K562 (cell line): ENCODE data around the gene RIIAD1. TPM values are rescaled to one million over a fixed set of nuclear protein-coding genes. Genes with fewer than 3 reads are reported as not detected.

Experiments
- CBFA2T2 ChIP-seq: fragments of 450-650 bp; conservative IDR thresholded peaks from 2 replicates; pipeline ENCODE4 v1.6.1; 2017; ENCODE audit warnings: mild to moderate bottlenecking
- CSDE1 ChIP-seq, 2 experiments: fragments of 450-650 bp; IDR thresholded peaks; 2 replicates each; pipeline ENCODE4 v1.6.1; 2016; ENCODE audit warnings: mild to moderate bottlenecking in 1 of 2
- GTF3C2 ChIP-seq: IDR thresholded peaks from 3 replicates; pipeline ENCODE4 v1.6.1; 2011; ENCODE audit warnings: borderline replicate concordance, mild to moderate bottlenecking, moderate library complexity; ENCODE audit not compliant: insufficient read length; ENCODE audit errors: extremely low read depth
- HDAC6 ChIP-seq: IDR thresholded peaks from 2 replicates; pipeline ENCODE4 v1.6.1; 2012; ENCODE audit warnings: low read depth, mild to moderate bottlenecking, control low read depth, inconsistent platforms, low read length, moderate library complexity
- HEY1 ChIP-seq: fragments of 250-450 bp; sonication (Bioruptor Pico); IDR thresholded peaks from 2 replicates; pipeline ENCODE4 v1.5.0; 2020; ENCODE audit warnings: mild to moderate bottlenecking, moderate library complexity, borderline replicate concordance
- HINFP ChIP-seq: fragments of 450-650 bp; conservative IDR thresholded peaks from 2 replicates; pipeline ENCODE4 v1.6.1; 2016; ENCODE audit warnings: missing genetic modification characterization, low read depth, mild to moderate bottlenecking, control low read depth, missing compliant biosample characterization
- KLF13 ChIP-seq: fragments of 450-650 bp; IDR thresholded peaks from 2 replicates; pipeline ENCODE4 v1.6.1; 2016; ENCODE audit warnings: missing genetic modification characterization, low read depth, mild to moderate bottlenecking, missing compliant biosample characterization, moderate library complexity, borderline replicate concordance
- PATZ1 ChIP-seq: fragments of 250-450 bp; sonication (Bioruptor Pico); IDR thresholded peaks from 2 replicates; pipeline ENCODE4 v1.5.0; 2020; ENCODE audit warnings: mild to moderate bottlenecking, borderline replicate concordance
- POLR2H ChIP-seq: IDR thresholded peaks from 2 replicates; pipeline ENCODE4 v1.6.1; 2016; ENCODE audit warnings: missing genetic modification characterization, low read depth, mild to moderate bottlenecking, control low read depth, missing compliant biosample characterization, moderate library complexity
- RBM34 ChIP-seq: fragments of 200-400 bp; formaldehyde crosslinking; IDR thresholded peaks from 2 replicates; pipeline ENCODE4 v1.6.1; 2018; ENCODE audit warnings: low read length, borderline replicate concordance; ENCODE audit not compliant: insufficient read depth
- RNF2 ChIP-seq: sonication (generic); IDR thresholded peaks from 2 replicates; pipeline ENCODE4 v1.6.1; 2016
- SMC3 ChIP-seq: conservative IDR thresholded peaks from 2 replicates; pipeline ENCODE4 v1.6.1; 2011; ENCODE audit warnings: low read depth, low read length, improper control_type of control experiment; ENCODE audit not compliant: insufficient read depth
- SRSF7 ChIP-seq: fragments of 200-400 bp; formaldehyde crosslinking; optimal IDR thresholded peaks from 2 replicates; pipeline ENCODE3; 2017; ENCODE audit warnings: mild to moderate bottlenecking, low read depth, low read length
- TAF15 ChIP-seq: fragments of 200-400 bp; formaldehyde crosslinking; IDR thresholded peaks from 2 replicates; pipeline ENCODE4 v1.6.1; 2017; ENCODE audit warnings: mild to moderate bottlenecking, low read depth, low read length, moderate library complexity
- ZBTB34 ChIP-seq: fragments of 250-450 bp; sonication (Bioruptor Pico); IDR thresholded peaks from 2 replicates; pipeline ENCODE4 v1.8.0; 2021; ENCODE audit warnings: mild to moderate bottlenecking, moderate library complexity
- ZNF134 ChIP-seq: fragments of 250-450 bp; sonication (Bioruptor Pico); conservative IDR thresholded peaks from 2 replicates; pipeline ENCODE4 v1.4.0; 2020
- ZNF146 ChIP-seq: IDR thresholded peaks from one replicate; pipeline ENCODE4 v1.6.1; 2018; ENCODE audit warnings: missing compliant biosample characterization; ENCODE audit not compliant: unreplicated experiment
- ZNF780A ChIP-seq: fragments of 250-450 bp; sonication (Bioruptor Pico); IDR thresholded peaks from 2 replicates; pipeline ENCODE4 v1.5.0; 2021; ENCODE audit warnings: mild to moderate bottlenecking
- polyA plus RNA-seq, 8 experiments: library from polyadenylated mRNA; depleted of rRNA in 4 of 8; stranded (reverse) in 5 of 8; unstranded in 3 of 8; fragments of >200 nt; fragmentation: Nextera tagmentation in 2 of 8; fragmentation: Illumina TruSeq in 1 of 8; extraction: Ambion mirVana in 2 of 8; extraction: Trizol in 1 of 8; gene quantifications; 2 replicates each; pipeline versions ENCODE4 v1.2.1 to v1.2.3, GENCODE V29; 2011 to 2014; ENCODE audit warnings: inconsistent platforms in 1 of 8, missing spikeins in 1 of 8
- total RNA-seq, 7 experiments: library from RNA; depleted of rRNA in 6 of 7; stranded (reverse); fragments of >200 nt in 6 of 7; fragmentation: Illumina TruSeq in 2 of 7; extraction: Trizol in 2 of 7; gene quantifications; 2 replicates each; pipeline versions ENCODE4 v1.2.1 to v1.2.3, GENCODE V29; 2011 to 2021; ENCODE audit warnings: low replicate concordance in 1 of 7

Gene RIIAD1
- total and polyA plus RNA-seq, 9 of the 15 experiments (the other 6 are each of a cell fraction or from before 2014, with no cell fraction given), result not detected

- no peak for TF ChIP-seq GTF3C2
- TF ChIP-seq KLF13, result no peak
- no peak for TF ChIP-seq ZNF146 (CRISPR knock-in tag)
- no peak for TF ChIP-seq PATZ1
- TF ChIP-seq CBFA2T2, result no peak
- no peak; a peak in 1 of 4 replicates for TF ChIP-seq CSDE1 (IDR thresholded peaks at IDR 0.05)
- TF ChIP-seq HDAC6, result 0 out of 2 replicates have a peak, but pooled peaks have one; percentile 68
- no peak; the same call in 1 of the 2 replicates for TF ChIP-seq ZNF134 (CRISPR knock-in tag)
- no peak for TF ChIP-seq HINFP (tag)
- no peak for TF ChIP-seq RBM34
- TF ChIP-seq RNF2, result peak; percentile 54; the same call in 1 of the 2 replicates
- TF ChIP-seq HEY1 (CRISPR knock-in tag), result no peak
- no peak for TF ChIP-seq TAF15
- TF ChIP-seq SRSF7, result no peak
- 0 out of 2 replicates have a peak, but pooled peaks have one; percentile 30 for TF ChIP-seq ZBTB34 (CRISPR knock-in tag)
- TF ChIP-seq ZNF780A (CRISPR knock-in tag), result no peak
- no peak for TF ChIP-seq SMC3
- no peak; the same call in 1 of the 2 replicates for TF ChIP-seq POLR2H (tag)
Observed at GRCh38 chr1:151762941-151763921, 41.9 kb downstream of the RIIAD1 start, which contains the start of gene MRPL9 (continued).
